GM21717 (cell line): ENCODE measurements around the gene IL36B.

ENCODE experiments used
- ATAC-seq: cut with Tn5 transposase; IDR thresholded peaks from one replicate; pipeline ENCODE4 v1.9.1; 2021; ENCODE audit warnings: mild to moderate bottlenecking, moderate library complexity; ENCODE audit not compliant: unreplicated experiment

IL36B gene

GRCh38 chr2:113076954-113077669 is 24.4 kb upstream of the IL36B start:
- ATAC-seq: no peak

GRCh38 chr2:113075600-113075999 is 22.9 kb upstream of the IL36B start:
- no peak for ATAC-seq

GRCh38 chr2:113075030-113075429 is 22.4 kb upstream of the IL36B start:
- no peak for ATAC-seq

DNA sequence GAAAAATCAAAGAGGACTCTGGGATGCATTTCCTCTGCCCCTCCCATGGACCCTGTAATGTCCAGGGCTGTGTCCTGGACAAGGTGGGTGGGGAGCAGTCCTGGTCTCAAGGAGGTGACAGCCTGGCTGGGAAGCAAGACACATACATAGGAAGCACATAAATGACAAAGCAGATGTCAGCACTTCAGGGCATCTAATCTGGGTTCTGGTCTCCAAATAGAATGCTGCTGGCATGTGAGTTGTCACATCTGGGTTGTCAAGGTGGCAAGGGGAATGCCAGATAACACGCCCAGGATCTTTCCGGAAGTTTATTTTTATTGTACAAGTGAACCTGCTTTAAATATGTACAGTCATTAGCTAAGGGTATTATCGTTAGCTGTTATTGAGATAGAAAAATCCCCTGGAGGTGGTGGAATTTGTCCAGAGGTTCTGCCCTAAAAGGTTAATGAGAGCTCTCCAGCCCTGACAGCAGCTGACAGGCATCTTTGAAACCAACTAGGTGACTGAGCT is 20.7 kb upstream of the IL36B start:
- ATAC-seq: no peak

GRCh38 chr2:113072584-113072983 is 19.9 kb upstream of the IL36B start:
- ATAC-seq: no peak

- no peak for ATAC-seq
These were observed 17.9 kb upstream of the IL36B start for GRCh38 chr2:113070606-113070975.

- no peak for ATAC-seq
These were observed 17.3 kb upstream of the IL36B start for GRCh38 chr2:113069676-113070605.

GRCh38 chr2:113068706-113069485 is 16.2 kb upstream of the IL36B start:
- no peak for ATAC-seq

DNA sequence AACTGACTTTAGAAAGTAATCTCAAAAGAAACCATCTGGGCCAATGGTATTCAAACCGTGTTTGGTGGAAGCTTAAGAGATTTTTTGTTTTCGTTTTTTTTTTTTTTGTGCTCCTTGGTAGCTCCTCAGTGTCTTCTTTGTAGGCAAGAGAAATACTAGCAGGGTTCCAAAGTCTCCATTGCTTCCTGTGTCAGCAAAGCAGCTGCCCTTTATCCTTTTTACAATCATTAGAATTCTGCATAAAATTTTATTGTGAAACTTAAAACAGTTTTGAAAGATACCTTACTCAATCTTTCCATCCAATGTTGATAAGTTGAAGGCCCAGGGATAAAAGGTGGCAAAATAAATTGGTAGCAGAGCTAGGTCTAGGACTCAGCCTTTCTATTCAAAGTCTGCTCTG is 15.6 kb upstream of the IL36B start:
- ATAC-seq: no peak

- ATAC-seq: no peak
These were observed 15.0 kb upstream of the IL36B start, which contains the start of gene IL1F10 for GRCh38 chr2:113067681-113068080. Gene IL1F10 (plus strand): TSS chr2:113067970. CDS start chr2:113072739, 4,769 bp downstream.

- no peak for ATAC-seq
These were observed 12.2 kb upstream of the IL36B start for GRCh38 chr2:113064898-113065297.

DNA sequence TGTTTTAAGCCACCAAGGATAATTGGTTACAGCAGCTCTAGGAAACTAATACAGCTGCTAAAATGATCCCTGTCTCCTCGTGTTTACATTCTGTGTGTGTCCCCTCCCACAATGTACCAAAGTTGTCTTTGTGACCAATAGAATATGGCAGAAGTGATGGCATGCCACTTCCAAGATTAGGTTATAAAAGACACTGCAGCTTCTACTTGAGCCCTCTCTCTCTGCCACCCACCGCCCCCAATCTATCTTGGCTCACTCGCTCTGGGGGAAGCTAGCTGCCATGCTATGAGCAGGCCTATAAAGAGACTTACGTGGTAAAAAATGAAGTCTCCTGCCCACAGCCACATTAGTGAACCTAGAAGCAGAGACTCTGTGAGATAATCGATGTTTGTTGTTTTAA is 11.6 kb upstream of the IL36B start:
- no peak for ATAC-seq

- ATAC-seq: no peak
These were observed 9.5 kb upstream of the IL36B start for GRCh38 chr2:113061896-113062770.

- ATAC-seq: no peak
These were observed 8.6 kb upstream of the IL36B start for GRCh38 chr2:113061241-113061640.

DNA sequence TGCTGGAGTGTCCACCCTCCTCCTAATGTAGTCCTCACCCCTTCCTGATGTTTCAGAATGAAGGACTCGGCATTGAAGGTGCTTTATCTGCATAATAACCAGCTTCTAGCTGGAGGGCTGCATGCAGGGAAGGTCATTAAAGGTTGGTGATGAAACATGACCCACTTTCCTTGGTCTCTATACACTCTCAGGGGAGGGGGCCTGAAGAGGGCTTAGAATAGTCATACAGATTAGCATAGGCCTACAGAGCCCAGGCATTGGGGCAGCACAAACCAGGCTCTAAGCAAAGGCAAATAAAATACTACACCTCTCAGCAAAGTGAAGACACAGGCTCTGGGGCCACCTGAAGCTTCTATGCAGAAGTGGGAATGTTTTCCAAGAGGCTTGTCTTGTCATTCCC is 8.1 kb upstream of the IL36B start:
- ATAC-seq: no peak

GRCh38 chr2:113060396-113060795 is 7.7 kb upstream of the IL36B start:
- no peak for ATAC-seq

GRCh38 chr2:113058998-113059960 is 6.6 kb upstream of the IL36B start, which contains the start of gene IL36RN:
Gene IL36RN (plus strand): TSS chr2:113059198. CDS start chr2:113059439, 241 bp downstream.
- no peak for ATAC-seq

- ATAC-seq: no peak
These were observed 5.8 kb upstream of the IL36B start for GRCh38 chr2:113058411-113058994.
